Fibroblast of pulmonary artery (primary cell): Measurements from ENCODE around the gene CMTM8.

Experiments
- DNase-seq: peaks from one replicate; pipeline ENCODE4 v3.0.0-alpha.2; 2010; ENCODE audit warnings: low read depth
- H3K4me3 ChIP-seq: replicated peaks from 2 replicates; pipeline ENCODE4 v1.5.1; 2011; ENCODE audit warnings: low read depth, mild to moderate bottlenecking, control low read depth, low read length, moderate library complexity
- CTCF ChIP-seq: IDR thresholded peaks from 2 replicates; pipeline ENCODE4 v1.5.1; 2011; ENCODE audit warnings: mild to moderate bottlenecking, control low read depth, low read length, inconsistent platforms; ENCODE audit errors: missing control alignments

The CMTM8 gene

DNA sequence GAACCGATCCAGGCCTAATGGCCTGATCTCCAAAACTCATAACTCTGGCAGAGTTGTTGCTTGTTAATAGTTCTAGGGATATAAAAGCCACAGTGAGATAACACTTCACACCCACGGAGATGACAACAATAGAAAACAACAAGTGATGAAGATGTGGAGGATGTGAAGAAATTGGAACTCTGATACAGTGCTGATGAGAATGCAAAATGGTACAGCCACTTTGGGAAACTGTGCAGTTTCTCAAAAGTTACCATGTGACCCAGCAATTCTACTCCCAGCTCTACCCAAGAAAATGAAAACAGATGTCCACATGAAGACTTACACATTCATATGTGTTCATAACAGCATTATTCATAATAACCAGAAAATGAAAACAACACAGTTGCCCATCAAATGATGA, 157.0 kb downstream of the CMTM8 start:
- TF ChIP-seq CTCF: no peak

GRCh38 chr3:32397941-32398340, 159.5 kb downstream of the CMTM8 start:
- no peak for DNase-seq
- no peak for TF ChIP-seq CTCF
- H3K4me3 ChIP-seq: no peak overlapping the region

More for the DNA sequence above, 157.0 kb downstream of the CMTM8 start:
- DNase-seq: peak; percentile 42
- no peak overlapping the region for H3K4me3 ChIP-seq

GRCh38 chr3:32398531-32398930, 160.1 kb downstream of the CMTM8 start:
- no peak for TF ChIP-seq CTCF
- H3K4me3 ChIP-seq: no peak overlapping the region
- DNase-seq: no peak

DNA sequence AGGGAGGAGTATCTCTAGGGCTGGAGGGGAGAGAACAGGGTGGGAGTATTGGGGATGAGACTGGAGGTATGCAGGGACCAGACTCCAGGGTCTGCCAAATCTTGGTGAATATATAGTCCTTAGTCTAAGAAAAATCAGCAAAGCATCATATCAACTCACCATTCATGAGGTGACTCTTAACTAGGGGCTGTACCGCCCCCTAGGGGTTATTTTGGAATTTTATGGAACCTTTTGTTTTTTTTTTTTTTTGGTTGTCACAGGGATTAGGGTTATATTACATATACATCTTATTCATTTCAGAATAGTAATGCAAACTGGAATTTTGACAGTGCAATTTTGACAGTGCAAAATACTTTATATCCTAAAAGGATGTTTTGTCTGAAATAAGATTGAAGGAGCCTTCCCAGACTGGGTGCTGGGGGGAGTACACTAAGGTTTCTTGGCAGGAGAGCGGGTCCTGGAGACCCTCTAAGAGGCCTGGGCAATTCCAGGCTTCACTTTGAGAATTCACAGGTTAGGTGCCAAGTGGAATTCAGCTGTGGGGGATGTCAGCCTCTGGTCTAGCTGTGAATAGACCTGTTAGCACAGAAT, 160.6 kb downstream of the CMTM8 start:
- peak; percentile 81 for DNase-seq
- peak; percentile 58 for TF ChIP-seq CTCF
- no peak overlapping the region for H3K4me3 ChIP-seq

GRCh38 chr3:32401126-32401525, 162.6 kb downstream of the CMTM8 start:
- no peak for DNase-seq
- H3K4me3 ChIP-seq: peak overlapping the region; percentile 36
- no peak for TF ChIP-seq CTCF

GRCh38 chr3:32401556-32402081, 163.1 kb downstream of the CMTM8 start:
- peak overlapping the region; percentile 36 for H3K4me3 ChIP-seq
- no peak for TF ChIP-seq CTCF
- DNase-seq: peak; percentile 87

DNA sequence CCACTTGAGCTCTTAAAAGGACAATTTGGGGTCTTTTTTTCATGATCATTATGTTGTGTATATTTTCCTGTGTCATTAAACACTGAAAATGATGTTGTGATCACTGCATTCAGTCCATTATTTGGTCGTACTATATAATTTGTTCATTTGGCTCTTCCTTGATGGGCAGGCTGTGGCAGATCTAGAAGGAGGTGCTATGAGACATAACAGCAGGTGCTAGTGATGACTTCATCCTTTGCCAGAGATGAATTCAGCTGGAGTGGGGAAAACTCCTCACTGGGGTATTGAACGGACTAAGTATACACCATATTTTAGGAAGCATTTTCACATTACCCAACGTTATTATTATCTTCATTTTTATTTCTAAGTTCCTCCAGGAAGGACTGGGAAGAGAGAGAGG, 165.2 kb downstream of the CMTM8 start:
- no peak for DNase-seq

More for the DNA sequence above, 165.2 kb downstream of the CMTM8 start:
- no peak for TF ChIP-seq CTCF
- H3K4me3 ChIP-seq: no peak overlapping the region
